GM10248 (cell line): ENCODE measurements around the gene ERC2.

Experiments
- CTCF ChIA-PET: fragments of 300-600 bp; sonication (Branson Sonifier 250); formaldehyde crosslinking; extraction: SDS; loops from one replicate; lab custom pipeline; 2021; ENCODE audit warnings: antibody characterized with exemption; lab: Yijun Ruan, JAX
- POLR2A ChIA-PET: fragments of 350-650 bp; sonication (Branson Sonifier 250); formaldehyde crosslinking; extraction: SDS; loops from one replicate; lab custom pipeline; 2020; ENCODE audit warnings: antibody characterized with exemption; lab: Yijun Ruan, JAX
- DNase-seq: peaks from one replicate; pipeline ENCODE4 v3.0.0; 2012; ENCODE audit errors: extremely low spot score
- CTCF ChIP-seq: IDR thresholded peaks from 2 replicates; pipeline ENCODE4 v1.5.1; 2012; ENCODE audit warnings: mild to moderate bottlenecking, low read depth; ENCODE audit errors: extremely low read depth, missing control alignments, control extremely low read depth

Gene ERC2

GRCh38 chr3:55718521-55718921, 749.7 kb downstream of the ERC2 start:
- POLR2A ChIA-PET, result no interaction called here
- CTCF ChIA-PET, result interaction anchor here (1.2 to 2.7 kb wide), 2 partner anchors 28 to 231 kb away, joined by 3 to 15 read pairs; partner anchors contain the start of gene WNT5A
- TF ChIP-seq CTCF, result no peak
- no peak for DNase-seq

- no peak for TF ChIP-seq CTCF
- CTCF ChIA-PET, result interaction anchor here (2.7 kb wide), 1 partner anchor 231 kb away, joined by 15 read pairs; the partner anchor contains the start of gene WNT5A
- no peak for DNase-seq
- POLR2A ChIA-PET, result no interaction called here
These were observed 750.2 kb downstream of the ERC2 start for GRCh38 chr3:55718074-55718473.

GRCh38 chr3:55717481-55717880, 750.8 kb downstream of the ERC2 start:
- ChIA-PET POLR2A (no interaction called here), CTCF (interaction anchor here (2.7 kb wide), 1 partner anchor 230 kb away, joined by 15 read pairs; the partner anchor contains the start of gene WNT5A)
- no peak for TF ChIP-seq CTCF
- no peak for DNase-seq

- no peak for DNase-seq
- ChIA-PET CTCF (interaction anchor here (2.7 kb wide), 1 partner anchor 230 kb away, joined by 15 read pairs; the partner anchor contains the start of gene WNT5A), POLR2A (no interaction called here)
- TF ChIP-seq CTCF, result no peak
These were observed 751.5 kb downstream of the ERC2 start for GRCh38 chr3:55716611-55717225.

GRCh38 chr3:55716044-55716443, 752.2 kb downstream of the ERC2 start:
- POLR2A ChIA-PET, result no interaction called here

GRCh38 chr3:55714057-55714456, 754.2 kb downstream of the ERC2 start:
- CTCF ChIA-PET, result interaction anchor here (1.0 to 2.2 kb wide), 4 partner anchors 8 to 85 kb away, joined by 3 to 10 read pairs (median 4); no protein-coding TSS in a partner anchor

More at GRCh38 chr3:55716044-55716443, 752.2 kb downstream of the ERC2 start:
- CTCF ChIA-PET, result interaction anchor here (2.2 kb wide), 1 partner anchor 31 kb away, joined by 10 read pairs; no protein-coding TSS in a partner anchor
- TF ChIP-seq CTCF, result no peak
- no peak for DNase-seq

More at GRCh38 chr3:55714057-55714456, 754.2 kb downstream of the ERC2 start:
- POLR2A ChIA-PET, result no interaction called here
- DNase-seq, result no peak
- TF ChIP-seq CTCF, result no peak
